ENCODE results near the gene GATAD1.

GRCh38 chr7:92487804-92488203 lies 40.5 kb downstream of the GATAD1 start:
- TF ChIP-seq RAD21 (IDR thresholded peaks at IDR 0.05; ENCODE audit: low read length) (no peak), MAX (IDR thresholded peaks at IDR 0.05; ENCODE audit: low read depth) (no peak), FOXM1 (IDR thresholded peaks at IDR 0.05; ENCODE audit: low read depth) (no peak), YY1 (IDR thresholded peaks at IDR 0.05; ENCODE audit: low read depth) (no peak), TAF1 (IDR thresholded peaks at IDR 0.05; ENCODE audit: borderline replicate concordance, low read depth, low read length) (no peak), REST (IDR thresholded peaks at IDR 0.05; ENCODE audit: low read depth, low read length) (no peak), TEAD4 (IDR thresholded peaks at IDR 0.05; ENCODE audit: borderline replicate concordance, insufficient read depth) (no peak), EP300 (IDR thresholded peaks at IDR 0.05; ENCODE audit: borderline replicate concordance in 1 of 2, low read depth in 1 of 2, low read length in 1 of 2) (no peak)
- TF ChIP-seq, protein P1, sequence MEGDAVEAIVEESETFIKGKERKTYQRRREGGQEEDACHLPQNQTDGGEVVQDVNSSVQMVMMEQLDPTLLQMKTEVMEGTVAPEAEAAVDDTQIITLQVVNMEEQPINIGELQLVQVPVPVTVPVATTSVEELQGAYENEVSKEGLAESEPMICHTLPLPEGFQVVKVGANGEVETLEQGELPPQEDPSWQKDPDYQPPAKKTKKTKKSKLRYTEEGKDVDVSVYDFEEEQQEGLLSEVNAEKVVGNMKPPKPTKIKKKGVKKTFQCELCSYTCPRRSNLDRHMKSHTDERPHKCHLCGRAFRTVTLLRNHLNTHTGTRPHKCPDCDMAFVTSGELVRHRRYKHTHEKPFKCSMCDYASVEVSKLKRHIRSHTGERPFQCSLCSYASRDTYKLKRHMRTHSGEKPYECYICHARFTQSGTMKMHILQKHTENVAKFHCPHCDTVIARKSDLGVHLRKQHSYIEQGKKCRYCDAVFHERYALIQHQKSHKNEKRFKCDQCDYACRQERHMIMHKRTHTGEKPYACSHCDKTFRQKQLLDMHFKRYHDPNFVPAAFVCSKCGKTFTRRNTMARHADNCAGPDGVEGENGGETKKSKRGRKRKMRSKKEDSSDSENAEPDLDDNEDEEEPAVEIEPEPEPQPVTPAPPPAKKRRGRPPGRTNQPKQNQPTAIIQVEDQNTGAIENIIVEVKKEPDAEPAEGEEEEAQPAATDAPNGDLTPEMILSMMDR (IDR thresholded peaks at IDR 0.05): no peak

Data from SK-N-SH (cell line).